Sigmoid colon (tissue), 3 donors: ENCODE results near the gene PTPRD.

Experiments
- CTCF ChIP-seq, 4 experiments: fragments of 450-650 bp in 3 of 4; fragments of 200-600 bp in 1 of 4; IDR thresholded peaks; one replicate each; pipeline ENCODE4 v1.5.1; 2016 to 2019; ENCODE audit warnings: antibody characterized with exemption in 4 of 4, mild to moderate bottlenecking in 3 of 4, moderate library complexity in 2 of 4
- POLR2A ChIP-seq, 2 donors: fragments of 450-650 bp; IDR thresholded peaks; one replicate each; pipeline ENCODE4 v1.6.1; 2016; ENCODE audit warnings: antibody characterized with exemption in 2 of 2, mild to moderate bottlenecking in 2 of 2, moderate library complexity in 2 of 2

GRCh38 chr9:9174358-9174757 is 1438.4 kb downstream of the PTPRD start:
- no peak for TF ChIP-seq CTCF (IDR thresholded peaks at IDR 0.05)
- no peak for TF ChIP-seq POLR2A (IDR thresholded peaks at IDR 0.05)
